NCI-H774 (cell line): Measurements from ENCODE around the gene ENTPD8.
"Not testable (repeated sequence)": the region's sequence is repeated elsewhere in the genome, so short reads cannot be mapped to it uniquely, and the experiment has no call there.

Experiments used
- DNase-seq: peaks from one replicate; lab custom pipeline; 2025; lab: John Stamatoyannopoulos, UW

ENTPD8 gene

GRCh38 chr9:137475666-137476065 lies 34.5 kb upstream of the ENTPD8 start:
- DNase-seq = no peak

GRCh38 chr9:137474271-137474670 lies 33.1 kb upstream of the ENTPD8 start:
- DNase-seq = no peak

DNA sequence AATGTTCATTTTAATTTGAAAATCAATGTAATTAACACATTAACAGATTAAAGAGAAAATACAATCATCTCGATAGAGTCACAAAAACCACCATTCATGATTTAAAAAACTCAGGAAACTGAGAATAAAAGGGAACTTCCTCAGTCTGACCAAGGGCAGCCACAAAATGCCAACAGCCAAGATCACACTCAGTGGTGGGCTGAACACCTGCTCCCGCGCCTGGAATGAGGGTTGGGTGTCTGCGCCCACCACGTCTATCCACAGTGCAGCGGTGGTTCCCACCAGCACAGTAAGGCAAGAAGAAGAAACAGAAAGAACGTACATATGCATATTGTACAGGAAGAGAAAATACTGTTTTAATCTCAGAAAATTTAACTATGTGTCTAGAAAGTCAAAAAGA lies 29.6 kb upstream of the ENTPD8 start:
- DNase-seq = no peak

- no peak for DNase-seq
These were observed 26.7 kb upstream of the ENTPD8 start for GRCh38 chr9:137467896-137468295.

- DNase-seq = no peak
These were observed 26.0 kb upstream of the ENTPD8 start for GRCh38 chr9:137467161-137467581.

GRCh38 chr9:137466389-137467085 lies 25.4 kb upstream of the ENTPD8 start:
- not testable (repeated sequence) for DNase-seq

DNA sequence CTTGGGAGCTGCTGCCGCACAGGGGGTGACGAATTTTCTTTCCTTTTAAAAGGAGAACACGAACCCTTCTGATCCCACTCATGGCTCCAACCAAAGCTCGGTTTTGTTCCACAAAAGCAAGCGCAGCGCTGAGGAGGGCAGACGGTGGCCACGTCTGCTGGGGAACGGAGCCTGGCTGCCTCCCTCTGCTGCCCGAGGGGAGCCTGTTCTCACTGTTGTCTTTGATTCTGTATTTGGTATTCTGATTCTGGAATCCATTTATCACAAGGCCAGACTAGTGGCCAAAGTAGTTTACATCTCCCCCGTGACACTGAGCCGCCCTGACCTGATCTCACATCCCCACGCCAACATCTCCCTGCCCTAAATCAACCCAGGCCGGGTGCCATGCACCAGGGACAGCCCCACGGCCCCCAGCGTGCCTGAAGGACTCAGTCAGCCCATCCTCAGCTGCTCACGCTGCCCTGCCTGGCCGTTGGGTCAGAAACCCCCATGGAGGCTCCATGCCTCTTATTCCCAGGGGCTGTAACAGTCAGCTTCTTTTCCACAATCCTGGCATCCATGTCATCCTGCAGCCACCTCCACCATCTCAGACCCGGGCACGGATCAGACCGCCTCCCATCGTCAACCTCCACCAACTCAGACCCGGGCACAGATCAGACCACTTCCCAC lies 24.7 kb upstream of the ENTPD8 start:
- DNase-seq = no peak

GRCh38 chr9:137465000-137465719 lies 24.0 kb upstream of the ENTPD8 start:
- no peak for DNase-seq

DNA sequence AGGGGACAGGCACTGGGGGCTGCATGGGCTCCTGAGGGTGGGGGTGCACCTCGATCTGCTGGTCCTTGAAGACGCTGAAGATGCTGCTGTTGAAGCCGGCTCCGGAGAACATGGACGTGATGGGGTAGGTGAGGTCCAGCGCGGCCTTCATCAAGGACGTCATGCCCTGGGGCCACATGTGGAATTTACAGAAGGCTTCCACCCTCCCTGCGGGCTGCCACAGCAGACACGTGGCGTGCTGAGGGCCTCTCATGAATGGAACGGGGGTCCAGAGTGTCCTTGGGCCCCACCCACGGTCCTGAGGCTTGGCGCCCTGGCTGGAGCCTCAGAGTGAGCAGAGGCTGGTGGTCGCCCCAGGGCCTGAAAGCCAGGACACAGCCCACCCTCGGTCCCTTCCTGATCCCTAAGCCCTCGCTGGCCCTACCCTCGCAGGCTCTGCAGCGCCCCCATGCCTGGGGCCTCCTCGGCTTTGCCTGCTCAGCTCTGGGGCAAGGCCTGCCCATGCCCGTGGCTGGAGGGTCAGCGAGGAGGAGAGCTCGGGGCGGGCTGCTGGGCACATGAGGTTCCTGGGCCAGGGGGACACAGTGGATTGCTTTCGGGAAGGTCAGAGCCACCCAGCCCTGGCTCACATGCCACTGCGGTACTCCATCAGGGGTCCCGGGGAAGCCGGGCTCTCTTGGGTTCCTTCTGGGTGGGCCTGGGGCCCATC lies 23.3 kb upstream of the ENTPD8 start:
- DNase-seq = no peak

DNA sequence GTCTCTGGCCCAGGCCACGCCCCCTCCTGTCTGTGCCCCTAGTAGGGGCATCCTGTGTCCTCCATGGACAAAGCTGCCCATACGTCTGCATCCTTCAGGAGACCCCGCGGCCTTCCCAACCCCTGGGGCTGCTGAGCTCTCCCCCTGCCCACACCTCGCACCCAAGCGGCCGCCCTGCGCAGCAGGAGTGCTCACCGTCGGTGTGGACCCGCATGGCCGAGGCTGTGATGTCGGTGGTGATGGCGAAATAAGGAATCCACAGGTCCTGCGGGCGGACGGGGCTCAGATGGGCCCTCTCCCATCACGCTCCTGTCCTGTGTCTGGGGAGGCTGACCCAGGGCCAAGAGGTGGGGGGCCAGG lies 22.8 kb upstream of the ENTPD8 start:
- DNase-seq = no peak

DNA sequence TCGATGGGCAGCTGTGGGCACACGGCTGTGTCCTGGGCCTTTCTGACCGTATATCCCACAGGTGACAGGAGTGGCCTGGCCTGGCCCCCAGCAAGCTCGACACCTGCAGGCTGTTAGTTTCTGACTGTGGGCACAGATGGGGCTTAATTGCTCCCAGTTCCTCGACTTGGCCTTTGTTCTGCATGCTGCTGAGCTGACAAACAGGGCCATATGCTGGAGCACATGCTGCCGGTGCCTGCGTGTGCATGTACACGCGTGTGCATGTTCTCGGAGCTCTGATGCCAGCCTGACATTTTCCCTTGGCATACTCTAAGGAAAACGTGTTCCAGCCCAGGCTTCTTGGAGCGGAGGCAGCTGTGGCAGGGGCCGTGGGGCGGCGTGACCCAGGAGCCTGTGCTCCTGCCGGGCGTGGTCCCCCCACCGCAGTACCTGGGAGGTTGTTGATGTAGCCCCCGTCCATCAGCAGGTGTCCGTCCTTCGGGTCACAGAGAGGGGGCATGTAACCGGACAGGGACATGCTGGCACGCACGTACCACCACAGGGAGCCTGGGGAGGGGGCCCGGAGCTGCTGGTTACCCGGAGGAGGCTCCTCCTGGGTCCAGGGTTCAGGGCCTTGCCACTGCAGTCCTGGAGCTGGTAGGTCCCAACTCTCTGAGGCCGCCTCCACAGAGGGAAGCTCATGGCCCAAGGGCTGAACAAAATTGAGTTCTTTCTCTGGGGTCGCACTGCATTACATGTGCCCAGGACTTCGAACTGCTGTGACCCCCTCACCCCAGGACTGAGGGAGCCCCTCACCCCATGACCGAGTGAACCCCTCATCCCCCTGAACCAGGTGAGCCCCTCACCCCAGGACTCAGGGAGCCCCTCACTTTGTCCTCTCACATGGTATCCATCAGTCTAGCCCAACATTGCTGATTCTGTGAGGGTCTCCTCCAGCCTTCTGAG lies 22.1 kb upstream of the ENTPD8 start:
- DNase-seq = no peak

GRCh38 chr9:137462396-137462985 lies 21.3 kb upstream of the ENTPD8 start:
- DNase-seq = no peak

GRCh38 chr9:137461663-137462395 lies 20.7 kb upstream of the ENTPD8 start:
- no peak for DNase-seq

- no peak for DNase-seq
These were observed 20.1 kb upstream of the ENTPD8 start for GRCh38 chr9:137461316-137461662.

DNA sequence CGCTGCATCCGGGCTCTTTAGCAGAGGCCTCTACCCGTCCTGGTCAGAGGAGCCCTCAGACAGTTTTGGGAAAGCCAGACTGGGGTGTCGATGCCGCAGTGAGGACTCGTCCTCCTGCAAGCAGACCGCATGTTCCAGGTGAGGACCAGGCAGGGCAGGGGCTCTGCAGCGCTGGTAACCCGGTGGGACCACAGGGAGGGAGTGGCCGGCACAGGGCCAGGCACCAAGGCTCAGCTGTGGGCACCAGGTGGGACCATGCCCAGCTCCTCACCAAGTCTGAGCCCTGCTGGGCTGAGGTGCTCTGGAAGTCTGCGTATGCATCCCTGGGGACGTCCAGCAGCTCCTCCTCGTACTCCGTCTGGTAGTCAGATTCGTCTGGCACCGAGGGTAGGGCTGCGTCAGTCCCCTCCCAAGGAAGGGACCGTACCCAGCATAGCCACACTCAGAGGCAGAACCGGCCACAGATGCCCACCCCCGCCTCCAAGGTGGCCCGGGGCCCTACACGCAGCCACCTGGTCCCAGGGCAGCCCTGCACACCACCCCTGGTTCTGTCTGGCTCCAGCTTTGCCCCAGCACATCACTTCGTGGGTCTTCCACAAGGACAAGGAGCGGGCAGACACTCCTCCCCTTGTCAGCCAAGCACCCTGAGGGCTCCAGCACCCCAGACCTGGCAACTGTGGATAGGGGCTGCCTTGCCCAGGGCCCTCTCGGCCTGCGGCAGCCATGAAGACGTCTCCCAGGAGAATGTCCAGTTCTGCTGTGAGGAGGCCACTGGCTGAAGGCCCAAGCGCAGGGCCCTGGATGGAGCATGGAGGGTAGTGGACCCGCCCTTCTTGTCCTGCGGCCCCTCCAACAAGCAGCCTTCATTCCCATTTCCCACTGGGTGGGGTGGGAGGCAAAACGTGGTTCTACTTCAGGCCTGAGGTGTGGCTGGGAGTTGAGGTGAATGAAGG lies 19.5 kb upstream of the ENTPD8 start:
- no peak for DNase-seq

GRCh38 chr9:137459601-137460362 lies 18.6 kb upstream of the ENTPD8 start:
- no peak for DNase-seq

DNA sequence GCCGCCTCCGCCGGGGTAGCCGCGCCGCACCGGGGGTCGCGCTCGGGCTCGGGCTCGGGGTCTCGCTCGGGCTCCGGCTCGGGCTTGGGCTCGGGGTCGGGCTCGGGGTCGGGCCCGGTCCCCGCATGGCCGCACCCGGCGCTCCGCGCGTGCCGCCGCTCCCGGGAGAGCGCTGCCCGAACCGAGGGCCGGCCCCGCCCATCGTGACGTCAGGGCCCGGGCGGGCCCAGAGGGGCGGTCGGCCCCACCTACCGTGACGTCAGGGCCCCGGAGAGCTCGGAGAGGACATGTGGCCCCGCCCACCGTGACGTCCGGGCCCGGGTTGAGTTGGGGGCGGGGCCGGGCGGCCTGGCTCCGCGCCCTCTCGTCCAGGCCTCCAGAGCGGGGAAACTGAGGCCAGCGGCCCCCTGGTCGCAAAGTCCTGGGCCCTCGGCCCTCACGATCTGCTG lies 18.0 kb upstream of the ENTPD8 start, which contains the start of gene NSMF:
Gene NSMF, minus strand, starts transcription at position 183 of the 449 bp plus-strand sequence. CDS start 232 bp downstream, outside the sequence.
- peak; percentile 92 for DNase-seq
